ENCODE measurements around the gene RAD9A.
"Not testable (repeated sequence)": the region's sequence is repeated elsewhere in the genome, so short reads cannot be mapped to it uniquely, and the experiment has no call there.

RAD9A gene

DNA sequence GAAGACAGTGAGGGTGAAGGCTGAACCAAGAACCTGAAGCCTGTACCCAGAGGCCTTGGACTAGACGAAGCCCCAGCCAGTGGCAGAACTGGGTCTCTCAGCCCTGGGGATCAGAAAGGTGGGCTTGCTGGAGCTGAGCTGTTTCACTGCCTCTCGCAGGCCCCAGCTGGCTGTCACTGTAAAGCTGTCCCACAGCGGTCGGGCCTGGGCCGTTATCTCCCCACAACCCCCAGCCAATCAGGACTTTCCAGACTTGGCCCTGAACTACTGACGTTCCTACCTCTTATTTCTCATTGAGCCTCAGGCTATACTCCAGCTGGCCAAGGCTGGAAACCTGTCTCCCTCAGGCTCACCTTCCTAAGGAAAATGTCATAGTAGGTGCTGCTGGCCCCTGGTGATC, 5.8 kb downstream of the RAD9A start:
- DNase-seq (ENCODE audit: low spot score) = no peak

DNA sequence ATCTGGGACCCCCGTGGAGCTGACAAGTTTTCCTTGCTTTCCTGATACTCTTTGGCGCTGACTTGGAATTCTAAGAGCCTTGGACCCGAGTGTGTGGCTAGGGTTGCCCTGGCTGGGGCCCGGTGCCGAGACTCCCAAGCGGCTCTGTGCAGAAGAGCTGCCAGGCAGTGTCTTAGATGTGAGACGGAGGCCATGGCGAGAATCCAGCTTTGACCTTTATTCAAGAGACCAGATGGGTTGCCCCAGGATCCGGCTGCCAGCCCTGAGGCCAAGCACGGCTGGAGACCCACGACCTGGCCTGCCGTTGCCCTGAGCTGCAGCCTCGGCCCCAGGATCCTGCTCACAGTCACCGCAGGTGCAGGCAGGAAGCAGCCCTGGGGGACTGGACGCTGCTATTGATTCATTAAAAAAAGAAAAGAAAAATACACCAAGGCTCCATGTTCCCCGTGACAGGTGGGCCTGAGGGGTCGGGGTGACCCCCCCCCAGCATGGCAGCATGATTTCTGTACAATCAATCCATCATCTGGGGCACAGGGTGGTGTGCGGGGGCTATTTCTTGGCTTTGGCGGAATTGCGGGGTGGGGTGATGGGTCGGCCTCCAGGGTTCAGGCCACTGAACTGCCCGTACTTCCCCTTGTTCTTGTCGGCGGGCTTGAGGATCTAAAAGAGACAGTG, 6.3 kb downstream of the RAD9A start:
- DNase-seq (ENCODE audit: low spot score) = no peak

DNA sequence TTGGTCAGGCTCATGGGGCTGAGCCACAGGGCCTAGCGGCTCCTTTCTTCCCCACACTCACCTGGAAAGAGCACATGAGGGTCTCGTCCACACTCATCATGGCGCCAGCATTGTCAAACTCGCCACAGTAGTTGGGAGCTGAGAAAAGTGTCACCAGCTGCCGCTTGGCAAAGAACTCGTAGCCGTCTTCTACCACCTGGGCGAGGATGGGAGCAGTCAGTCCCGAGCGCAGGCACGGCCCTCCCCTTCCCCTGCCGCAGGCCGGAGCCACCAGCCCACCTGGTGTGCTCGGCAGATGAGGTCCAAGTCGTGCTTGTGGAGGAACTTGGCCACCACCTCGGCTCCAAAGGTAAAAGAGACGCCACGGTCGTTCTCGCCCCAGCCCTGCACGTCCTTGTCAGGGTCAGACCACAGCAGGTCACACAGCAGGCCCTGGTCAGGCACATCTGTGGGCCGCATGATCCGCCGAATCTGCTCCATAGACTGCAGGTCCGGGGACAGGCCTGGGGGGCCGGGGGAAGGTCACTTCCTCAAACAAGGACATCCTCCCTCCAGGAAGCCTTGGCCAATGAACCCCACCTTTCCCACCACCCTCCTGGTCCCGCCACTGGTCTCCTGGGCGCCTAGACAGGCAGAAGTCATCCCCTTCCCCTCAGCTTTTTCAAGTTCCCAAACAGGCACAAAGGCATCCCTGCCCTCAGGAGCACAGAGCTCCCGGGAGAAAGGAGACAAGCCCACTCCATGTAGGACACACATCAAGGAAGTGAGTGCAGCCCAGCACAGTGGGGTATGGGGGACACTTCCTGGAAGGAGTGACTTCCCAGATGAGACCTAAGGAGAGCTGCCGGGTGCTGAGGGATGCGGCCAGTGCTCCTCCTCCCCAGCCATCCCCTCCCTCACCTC, 7.1 kb downstream of the RAD9A start:
- DNase-seq (ENCODE audit: low spot score) = no peak

DNA sequence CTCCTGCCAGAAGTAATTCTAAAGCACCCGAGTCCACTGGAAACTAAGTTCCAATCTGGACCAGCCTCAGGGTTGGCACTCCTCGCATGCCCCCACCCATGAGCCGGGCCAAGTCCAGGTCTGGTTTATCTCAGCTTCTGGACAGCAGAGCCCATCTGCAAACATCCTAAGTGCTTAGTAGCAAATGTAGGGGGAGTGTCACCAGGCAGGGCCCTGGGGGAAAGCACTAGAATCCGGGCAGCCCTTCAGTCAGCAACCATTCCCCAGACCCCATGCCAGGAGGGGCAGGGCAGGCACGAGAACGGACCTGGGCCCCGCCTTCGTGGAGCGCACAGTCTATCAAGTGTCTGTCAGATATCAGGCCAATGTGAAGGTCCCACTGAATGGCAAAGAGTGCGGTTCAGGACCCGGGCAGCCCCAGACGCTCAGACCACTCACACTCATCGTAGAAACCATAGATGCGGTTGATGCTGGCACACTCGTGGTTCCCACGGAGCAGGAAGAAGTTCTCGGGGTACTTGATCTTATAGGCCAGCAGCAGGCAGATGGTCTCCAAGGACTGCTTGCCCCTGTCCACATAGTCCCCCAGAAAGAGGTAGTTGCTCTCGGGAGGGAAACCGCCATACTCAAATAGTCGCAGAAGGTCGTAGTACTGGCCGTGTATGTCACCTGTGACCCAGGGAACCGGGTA, 8.6 kb downstream of the RAD9A start:
- no peak for DNase-seq (ENCODE audit: low spot score)

DNA sequence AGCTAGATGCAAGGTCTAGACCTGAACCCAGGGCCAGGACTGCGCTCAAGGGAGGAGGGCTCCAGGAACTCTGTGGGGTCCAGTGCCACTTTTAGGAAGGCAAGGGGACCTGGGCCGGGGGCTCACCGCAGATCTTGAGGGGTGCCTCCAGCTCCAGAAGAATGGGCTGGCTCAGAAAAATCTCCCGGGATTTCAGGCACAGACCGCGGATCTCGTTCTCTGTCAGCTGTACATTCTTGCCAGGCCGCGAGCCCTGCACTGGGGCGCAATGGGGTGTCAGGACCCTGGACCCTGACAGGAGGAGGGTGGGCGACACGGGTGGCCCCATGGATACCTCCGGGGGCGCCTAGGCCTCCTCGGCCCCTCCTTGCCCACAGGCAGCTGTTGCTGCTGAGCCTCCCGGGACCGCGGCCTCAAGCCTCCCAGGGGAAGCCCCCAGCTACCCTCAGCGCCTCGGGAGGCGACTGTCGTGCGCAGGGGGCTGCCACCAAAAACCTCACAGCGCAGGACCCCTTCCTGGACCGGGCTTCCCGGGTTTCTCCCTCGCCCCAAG, 9.2 kb downstream of the RAD9A start:
- DNase-seq (ENCODE audit: low spot score) = no peak

DNA sequence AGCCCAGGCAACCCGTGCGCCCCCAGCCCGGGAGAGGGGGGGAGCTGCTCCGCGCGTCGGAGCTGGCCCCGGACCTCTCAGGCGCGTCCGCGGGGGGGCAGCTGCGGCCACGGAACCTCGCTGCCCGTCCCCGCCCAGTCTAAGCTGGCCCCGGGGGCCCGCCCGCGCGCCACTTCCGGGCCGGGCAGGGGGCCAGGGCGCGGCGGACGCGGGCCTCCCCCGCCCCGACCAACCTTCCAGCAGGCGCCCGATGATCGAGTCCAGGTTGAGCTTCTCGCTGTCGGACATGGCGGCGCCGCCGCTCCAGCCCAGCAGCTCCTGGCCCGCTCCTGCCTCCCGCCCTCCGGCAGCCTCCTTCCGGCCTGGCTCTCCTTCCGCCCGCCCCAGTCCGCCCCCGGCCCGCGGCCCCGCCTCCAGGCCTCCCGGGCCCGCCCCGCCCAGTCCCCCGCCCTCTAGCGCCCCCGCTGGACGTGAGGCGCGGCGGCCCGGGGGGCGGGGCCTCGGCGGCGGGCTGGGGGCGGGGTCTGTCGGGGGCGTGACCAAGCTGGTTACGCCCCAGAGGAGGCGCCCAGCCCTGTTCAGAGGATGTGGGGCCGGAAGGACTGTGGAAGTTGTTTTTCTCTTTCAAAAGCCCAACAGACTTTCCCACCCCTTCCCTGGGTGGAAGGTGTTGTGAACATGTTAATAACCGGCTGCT, 9.9 kb downstream of the RAD9A start, which contains the start of gene PPP1CA:
Gene PPP1CA, minus strand, starts transcription at position 364 of the 697 bp plus-strand sequence. Its CDS starts 76 bp downstream, at position 288.
- peak; percentile 95 for DNase-seq (ENCODE audit: low spot score)

DNA sequence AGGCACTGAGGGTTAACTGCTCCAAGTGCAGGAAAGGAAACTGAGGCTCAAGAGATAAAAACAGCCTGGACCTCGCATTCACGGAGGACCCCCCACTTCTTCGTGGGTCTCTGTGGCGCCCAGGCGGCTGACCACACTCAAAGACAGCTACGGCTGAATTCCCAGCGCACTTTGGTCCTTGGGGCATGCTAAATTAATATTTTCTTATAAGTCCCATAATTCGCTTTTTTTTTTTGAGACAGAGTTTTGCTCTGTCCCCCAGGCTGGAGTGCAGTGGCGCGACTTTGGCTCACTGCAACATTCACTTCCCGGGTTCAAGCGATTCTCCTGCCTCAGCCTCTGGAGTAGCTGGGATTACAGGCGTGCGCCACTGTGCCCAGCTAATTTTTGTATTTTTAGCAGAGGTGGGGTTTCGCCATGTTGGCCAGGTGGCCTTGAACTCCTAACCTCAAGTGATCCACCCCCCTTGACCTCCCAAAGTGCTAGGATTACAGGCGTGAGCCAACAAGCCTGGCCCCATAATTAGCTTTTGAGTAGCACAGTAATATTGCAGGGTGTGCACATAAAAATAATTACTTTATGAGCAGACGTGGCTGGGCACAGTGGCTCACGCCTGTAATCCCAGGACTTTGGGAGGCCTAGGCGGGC, 10.5 kb downstream of the RAD9A start:
- DNase-seq (ENCODE audit: low spot score) = not testable (repeated sequence)

DNA sequence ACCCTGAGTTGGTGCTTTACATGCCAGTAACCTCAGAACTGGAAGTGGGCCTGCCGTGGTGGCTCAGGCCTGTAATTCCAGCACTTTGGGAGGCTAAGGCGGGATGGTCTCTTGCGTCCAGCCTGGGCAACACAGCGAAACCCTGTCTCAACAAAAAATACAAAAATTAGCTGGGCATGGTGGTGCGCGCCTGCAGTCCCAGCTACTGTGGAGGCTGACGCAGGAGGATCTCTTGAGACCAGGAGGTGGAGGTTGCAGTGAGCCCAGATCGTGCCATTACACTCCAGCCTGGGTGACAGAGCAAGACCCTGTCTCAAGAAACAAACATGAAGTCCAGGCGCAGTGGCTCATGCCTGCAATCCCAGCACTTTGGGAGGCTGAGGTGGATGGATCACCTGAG, 11.3 kb downstream of the RAD9A start:
- DNase-seq (ENCODE audit: low spot score) = not testable (repeated sequence)

DNA sequence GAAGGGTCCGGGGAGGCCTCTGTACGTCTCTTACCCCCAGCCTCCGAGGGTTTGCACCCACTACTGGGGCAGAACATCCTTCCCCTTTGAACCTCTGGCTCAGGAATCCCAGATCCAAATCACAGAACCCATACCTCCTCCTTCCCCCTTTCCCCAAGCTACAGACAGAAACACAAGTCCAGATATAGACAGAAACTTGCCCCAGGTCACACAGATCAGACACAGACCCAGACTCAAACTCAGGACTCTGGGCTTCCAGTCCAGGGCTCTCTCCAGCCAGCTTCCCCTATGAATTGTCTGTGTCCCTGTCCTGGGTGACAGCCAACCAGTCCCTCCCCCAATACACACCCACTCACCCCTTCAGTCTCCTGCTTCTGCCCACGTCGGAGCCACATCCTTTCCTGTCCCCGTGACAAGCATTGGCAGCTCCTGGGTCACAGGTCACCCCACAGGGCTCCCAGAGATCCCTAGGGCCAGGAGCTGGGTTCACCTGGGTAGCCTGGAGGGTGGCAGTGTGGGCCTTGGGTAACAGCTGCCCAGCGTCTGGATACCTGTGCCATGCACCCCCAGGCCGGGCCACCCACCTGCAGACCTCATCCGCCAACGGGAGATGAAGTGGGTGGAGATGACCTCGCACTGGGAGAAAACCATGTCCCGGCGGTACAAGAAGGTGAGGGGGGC, 12.9 kb downstream of the RAD9A start:
- DNase-seq (ENCODE audit: low spot score) = no peak

DNA sequence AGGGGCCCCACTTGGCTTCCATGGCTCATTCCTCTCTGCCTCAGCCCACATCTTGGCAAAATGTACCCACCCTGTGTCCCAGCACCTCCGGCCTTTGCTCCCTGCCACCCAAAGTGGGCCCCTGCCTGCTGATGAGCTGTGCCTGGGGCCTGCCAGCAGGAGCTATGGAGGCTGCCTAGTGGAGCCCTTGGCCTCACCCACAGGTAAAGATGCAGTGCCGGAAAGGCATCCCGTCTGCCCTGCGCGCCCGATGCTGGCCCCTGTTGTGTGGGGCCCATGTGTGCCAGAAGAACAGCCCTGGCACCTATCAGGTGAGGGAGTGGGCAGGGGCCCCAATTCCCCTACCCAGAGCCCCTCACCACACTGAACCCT, 13.4 kb downstream of the RAD9A start:
- DNase-seq (ENCODE audit: low spot score) = no peak

DNA sequence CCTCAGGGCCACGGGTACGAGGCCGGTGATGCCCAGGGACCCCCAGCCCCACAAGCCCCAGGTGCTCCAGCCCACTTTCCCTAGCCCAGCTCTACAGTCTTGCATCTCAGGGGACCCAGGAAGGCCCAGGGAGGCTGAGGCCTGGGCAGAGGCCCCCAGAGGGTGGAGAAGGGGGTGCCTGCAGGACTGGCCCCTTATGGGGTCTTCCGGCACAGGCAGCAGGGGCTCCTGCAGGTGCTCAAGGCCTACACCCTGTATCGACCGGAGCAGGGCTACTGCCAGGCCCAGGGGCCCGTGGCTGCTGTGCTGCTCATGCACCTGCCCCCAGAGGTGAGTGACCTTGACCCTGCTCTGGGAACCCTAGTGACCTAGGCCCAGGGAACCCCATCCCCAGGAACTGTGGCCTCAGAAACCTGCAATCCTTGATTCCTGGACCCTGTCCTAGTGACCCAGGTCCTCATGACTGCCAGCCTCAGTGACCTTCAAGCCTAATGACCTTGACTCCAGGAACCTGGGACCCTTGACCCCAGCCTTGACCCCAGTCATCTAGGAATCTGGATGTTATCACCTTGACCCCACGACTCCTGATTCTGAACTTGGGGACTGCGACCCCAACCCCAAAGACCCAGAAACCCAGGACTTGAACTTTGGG, 14.0 kb downstream of the RAD9A start:
- no peak for DNase-seq (ENCODE audit: low spot score)

DNA sequence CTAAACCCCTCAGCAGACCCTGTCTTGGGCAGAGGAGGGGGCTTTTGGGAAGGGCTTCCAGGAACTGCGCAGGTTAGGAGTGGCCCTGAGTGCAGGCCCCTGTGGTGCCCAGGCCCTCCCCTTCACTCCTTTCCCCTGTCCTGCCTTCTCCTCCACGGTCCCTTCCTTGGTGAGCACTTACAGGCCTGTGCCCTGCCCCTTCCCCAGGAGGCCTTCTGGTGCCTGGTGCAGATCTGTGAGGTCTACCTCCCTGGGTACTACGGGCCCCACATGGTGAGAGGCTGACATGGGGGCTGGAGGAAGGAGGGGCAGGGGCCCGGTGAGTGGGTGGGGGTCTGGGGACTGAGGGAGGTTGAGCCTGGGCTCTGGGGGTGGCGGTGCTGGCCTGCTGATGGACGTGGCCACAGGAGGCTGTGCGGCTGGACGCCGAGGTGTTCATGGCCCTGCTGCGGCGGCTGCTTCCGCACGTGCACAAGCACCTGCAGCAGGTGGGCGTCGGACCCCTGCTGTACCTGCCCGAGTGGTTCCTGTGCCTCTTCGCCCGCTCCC, 14.7 kb downstream of the RAD9A start:
- no peak for DNase-seq (ENCODE audit: low spot score)

DNA sequence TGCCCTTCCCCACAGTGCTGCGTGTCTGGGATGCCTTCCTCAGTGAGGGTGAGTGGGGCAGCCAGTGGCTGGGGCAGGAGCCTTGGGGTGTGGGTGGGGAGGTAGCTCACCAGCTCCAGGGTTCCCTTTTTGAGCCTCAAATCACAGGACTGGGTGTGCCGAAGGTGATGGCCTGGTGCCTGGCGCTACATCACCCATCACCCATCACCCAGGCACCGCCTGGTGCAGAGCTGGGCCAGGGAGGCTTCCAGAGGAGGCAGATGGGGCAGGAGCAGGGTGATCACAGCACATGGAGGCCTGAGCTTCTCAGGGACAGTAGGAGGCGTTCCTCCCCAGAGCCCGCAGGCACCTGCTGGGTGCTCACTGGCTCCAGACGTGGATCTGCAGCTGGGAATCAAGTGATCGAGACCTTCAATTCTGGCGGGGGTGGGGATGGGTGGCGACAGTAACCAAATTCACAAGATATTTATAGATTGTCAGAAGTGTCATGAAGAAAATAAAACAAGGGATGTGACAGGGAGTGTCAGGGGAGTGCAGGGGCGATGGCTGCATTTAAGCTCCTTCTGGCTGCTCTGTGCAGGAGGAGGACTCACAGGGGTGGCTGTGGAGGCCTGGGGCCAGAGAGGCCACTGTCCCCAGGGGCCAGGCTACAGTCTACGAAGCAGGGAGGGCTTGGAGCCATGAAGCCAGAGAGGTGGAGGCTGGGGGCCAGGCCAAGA, 15.3 kb downstream of the RAD9A start:
- DNase-seq (ENCODE audit: low spot score) = no peak

DNA sequence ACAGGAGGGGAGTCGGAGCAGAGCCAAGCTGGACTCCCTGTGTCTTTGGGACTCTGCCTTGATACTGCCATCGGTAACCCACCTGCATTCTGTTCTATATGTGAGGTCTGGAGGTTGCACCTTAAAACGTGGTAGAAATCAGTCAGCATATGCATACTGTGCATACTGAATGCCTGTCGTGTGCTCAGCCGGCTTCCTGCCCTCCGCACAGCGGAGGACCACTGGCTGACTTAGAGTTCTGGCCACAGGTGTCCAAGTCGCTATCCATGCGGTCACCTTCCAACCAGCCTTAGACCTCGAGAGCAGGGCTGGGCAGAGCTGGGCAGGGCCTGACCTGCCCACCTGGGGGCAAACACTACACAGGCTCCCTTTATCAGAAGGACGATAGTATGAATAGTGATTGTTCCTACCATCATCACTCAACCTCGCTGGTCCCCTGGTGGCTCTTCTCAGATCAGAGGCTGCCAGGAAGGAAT, 15.9 kb downstream of the RAD9A start:
- no peak for DNase-seq (ENCODE audit: low spot score)

DNA sequence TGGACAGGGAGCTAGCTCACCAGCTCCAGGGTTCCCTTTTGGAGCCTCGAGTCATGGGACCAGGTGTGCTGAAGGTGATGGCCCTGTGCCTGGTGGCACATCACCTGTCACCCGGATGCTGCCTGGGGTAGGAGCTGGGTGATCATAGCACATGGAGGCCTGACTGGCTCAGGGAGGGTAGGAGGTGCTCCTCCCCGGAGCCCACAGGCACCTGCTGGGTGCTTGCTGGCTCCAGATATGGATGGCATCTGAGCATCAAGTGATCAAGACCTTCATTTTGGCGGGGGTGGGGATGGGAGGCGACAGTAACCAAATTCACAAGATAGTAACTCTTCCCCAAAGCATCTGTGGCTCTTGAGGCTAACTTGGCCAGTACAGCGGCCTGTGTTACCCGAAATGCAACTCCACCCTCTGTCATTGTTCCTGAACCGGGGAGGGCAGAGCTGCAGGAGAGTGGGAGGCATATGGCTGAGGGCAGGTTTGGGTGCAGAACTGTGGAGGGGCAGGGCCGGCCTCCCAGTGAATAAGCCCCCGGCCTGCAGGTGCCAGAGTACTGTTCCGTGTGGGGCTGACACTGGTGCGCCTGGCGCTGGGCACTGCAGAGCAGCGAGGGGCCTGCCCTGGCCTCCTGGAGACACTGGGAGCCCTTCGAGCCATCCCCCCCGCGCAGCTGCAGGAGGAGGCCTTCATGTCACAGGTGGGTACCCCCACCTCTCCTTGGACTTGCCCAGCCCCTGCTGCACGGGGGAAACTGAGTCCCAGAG, 16.8 kb downstream of the RAD9A start:
- DNase-seq (ENCODE audit: low spot score) = no peak

DNA sequence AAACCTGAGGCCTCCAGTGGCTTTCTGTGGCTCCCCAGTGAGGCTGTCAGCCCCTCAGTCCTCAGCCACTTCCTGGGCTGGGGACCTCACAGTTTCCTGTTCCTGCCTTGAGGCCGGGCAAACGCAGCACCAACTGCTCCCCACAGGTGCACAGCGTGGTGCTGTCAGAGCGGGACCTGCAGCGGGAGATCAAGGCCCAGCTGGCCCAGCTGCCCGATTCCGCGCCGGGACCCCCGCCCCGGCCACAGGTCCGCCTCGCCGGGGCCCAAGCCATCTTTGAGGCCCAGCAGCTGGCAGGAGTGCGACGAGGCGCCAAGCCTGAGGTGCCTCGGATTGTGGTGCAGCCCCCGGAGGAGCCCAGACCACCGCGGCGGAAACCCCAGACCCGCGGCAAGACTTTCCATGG, 17.5 kb downstream of the RAD9A start:
- no peak for DNase-seq (ENCODE audit: low spot score)

DNA sequence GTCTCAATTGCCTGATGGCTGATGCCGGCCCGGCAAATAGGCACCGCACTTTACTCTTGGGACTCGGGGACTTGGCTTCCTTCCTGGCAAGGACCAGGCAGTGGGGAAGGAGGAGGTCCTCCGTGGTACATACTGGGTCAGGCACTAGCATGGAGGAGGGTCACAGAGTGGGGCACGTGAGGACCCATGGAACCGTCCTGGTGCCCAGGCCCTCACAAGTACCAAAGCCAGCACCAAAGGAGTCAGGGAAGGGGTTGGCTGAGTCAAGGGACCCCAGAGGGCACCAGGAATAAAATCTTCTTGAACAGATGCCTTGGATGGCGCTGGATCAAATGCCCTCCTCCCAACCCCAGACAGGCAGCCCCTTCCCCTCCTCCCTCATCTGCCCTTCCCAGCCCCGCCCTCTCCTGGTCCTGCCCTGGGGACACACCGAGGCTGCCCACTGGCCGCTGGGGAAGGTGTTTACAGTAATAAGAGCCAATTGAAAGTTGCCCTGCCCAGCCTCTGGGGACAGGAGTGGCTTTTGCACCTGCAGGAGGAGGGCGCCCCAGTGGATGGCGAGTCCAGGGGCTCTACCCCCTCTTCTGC, 18.1 kb downstream of the RAD9A start:
- DNase-seq (ENCODE audit: low spot score) = no peak

DNA sequence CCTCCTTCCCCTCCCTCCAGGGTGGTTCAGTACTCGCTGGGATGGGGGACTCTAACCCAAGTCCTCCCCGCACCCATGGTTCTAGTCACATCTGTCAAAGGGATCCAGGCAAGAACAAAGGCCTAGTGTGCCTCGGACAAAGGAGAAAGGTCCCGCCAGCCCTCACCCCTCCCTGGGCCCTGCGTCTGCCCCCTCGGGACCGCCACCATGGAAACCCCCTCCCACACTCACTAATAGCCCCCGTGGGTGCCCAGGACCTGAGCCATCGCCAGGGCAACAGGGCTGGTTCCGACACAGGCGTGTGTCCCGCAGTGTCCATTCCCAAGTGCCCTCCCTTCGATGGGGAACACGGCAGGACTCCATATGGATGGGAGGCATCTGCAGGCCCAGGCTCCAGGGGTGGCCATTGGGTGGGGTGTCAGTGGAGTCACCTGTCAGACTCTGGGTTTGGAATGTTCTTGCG, 18.6 kb downstream of the RAD9A start:
- peak; percentile 42 for DNase-seq (ENCODE audit: low spot score)

All from COLO829 (cell line).